HG03442 (cell line): ENCODE data around the gene TMEM272.

Source experiments
- ATAC-seq: cut with Tn5 transposase; IDR thresholded peaks from one replicate; pipeline ENCODE4 v1.9.1; 2021; ENCODE audit warnings: mild to moderate bottlenecking, moderate library complexity; ENCODE audit not compliant: unreplicated experiment

TMEM272 gene

GRCh38 chr13:51856027-51856736 lies 11.2 kb upstream of the TMEM272 start:
- no peak for ATAC-seq

DNA sequence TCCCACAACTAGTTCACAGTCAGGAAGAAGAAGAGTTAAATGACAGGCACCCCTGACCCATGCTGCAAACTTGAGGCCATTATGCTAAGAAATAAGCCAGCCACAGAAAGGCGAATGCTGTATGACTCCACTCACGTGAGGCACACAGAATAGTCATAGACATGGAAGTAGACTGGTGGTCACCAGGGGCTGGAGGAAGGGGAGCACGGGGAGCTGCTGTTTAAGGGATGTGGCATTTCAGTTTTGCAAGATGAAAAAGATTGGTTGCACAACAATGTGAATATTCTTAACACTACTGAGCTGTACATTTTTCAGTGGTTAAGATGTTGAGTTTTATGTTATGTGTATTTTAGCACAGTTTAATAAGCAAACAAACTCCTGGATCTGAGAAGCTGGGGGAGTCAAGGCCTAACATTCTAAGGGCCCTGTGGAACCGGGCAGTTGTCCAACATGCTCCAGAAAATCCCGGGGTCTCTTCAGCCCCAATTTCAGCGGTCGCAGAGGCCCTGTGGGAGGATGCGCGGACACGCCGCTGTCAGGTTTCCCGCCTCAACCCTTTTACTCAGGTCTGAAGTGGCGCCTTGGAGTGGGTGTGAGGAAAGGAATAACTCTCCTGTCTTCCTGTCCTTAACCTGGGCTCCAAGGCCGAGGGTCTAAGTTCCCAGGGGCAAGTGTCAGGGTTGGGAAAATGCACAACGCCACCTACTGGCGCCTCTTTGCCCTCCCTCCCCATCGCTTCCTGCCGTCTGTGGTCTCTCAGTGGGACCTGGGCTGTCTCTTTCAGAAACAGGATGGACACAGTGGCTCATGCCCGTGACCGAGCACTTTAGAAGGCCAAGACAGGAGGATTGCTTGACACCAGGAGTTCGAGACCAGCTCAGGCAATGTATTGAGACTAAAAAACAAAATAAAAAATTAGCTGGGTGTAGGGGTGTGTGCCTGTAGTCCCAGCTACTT lies 4.4 kb upstream of the TMEM272 start:
- no peak for ATAC-seq

DNA sequence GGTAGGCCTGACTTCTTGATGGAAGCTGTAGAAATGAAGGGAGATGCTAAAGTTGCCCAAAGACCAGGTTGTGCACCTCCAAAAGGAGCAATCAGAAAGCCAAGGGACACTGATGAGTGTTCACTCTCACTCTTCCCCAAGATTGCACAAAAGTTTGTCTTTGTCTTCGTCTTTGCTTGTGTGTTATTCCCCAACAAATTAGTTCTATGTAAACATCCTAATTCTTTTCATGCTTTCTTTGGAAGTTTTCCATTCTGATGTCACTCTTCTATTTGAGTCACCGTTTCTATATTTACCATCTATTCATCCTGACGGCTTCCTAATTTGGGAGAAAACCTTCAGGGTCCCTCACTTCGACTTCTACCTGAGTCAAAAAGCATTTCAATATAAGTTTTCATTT lies 3.7 kb upstream of the TMEM272 start:
- no peak for ATAC-seq

DNA sequence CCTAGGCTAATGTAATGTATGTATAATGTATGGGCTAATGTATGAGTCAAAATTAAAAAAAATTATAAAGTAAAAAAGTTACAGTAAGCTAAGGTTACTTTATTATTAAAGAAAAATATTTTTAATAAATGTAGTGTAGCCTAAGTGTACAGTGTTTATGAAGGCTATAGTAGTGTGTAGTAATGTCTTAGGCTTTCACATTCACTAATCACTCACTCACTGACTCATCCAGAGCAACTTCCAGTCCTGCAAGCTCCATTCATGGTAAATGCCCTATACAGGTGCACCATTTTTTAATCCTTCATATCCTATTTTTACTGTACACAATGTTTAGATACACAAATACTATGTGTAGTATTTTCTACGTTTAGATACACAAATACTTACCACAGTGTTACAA lies 1.8 kb upstream of the TMEM272 start:
- ATAC-seq, result no peak

DNA sequence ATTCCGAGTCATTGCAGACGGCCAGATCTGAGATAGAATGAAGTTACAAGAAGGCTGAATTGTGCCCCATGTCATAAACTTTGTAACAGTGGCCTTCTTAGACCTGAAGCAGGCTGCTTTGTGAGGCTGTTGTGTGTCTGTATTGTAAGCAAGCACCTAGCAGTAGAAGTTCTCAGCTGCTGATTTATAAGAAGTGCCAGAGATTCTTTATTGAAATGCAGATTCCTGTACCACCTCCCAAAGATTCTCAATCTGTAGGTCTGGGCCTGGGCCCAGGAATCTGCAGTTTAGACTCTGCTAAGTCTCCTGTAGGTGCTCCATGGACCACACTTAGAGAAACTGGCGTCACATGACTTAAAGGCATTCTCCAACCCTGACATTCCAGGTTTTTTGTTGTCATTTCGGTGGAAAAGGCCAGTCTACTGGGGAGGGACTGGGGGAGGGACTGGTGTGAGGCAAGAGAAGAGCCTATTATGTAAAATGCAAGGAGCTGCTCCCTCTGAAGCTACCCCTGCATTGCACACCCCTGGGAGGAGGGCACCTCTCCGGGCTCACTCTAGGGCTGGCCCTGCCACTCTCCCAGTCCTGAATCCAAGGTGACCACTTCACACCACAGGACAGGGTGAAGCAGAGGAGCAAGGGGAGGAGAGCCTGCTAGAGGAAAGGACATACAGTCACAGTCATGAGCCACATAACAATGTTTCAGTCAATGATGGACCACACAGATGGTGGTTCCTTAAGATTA lies 769 bp upstream of the TMEM272 start:
- no peak for ATAC-seq

DNA sequence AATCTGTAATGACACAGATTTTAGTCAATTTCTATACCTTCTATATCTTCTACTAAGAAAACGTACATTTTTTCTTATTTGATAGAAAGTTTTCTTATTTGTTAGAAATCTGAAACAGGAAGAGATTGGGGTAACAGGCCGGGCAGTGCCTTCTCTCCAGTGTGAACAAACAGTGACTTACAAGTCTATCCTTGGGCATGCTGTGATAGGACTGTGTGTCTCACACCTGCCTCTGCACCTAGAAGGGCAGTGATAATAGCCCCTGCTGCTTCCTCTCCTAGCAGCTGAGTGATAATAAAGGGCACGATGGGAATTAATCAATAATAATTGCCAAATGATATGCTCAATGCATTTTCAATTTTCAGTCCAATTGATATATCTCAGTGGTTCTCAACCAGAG lies 1.4 kb downstream of the TMEM272 start:
- no peak for ATAC-seq

GRCh38 chr13:51841732-51842131 lies 3.2 kb downstream of the TMEM272 start:
- ATAC-seq, result no peak

DNA sequence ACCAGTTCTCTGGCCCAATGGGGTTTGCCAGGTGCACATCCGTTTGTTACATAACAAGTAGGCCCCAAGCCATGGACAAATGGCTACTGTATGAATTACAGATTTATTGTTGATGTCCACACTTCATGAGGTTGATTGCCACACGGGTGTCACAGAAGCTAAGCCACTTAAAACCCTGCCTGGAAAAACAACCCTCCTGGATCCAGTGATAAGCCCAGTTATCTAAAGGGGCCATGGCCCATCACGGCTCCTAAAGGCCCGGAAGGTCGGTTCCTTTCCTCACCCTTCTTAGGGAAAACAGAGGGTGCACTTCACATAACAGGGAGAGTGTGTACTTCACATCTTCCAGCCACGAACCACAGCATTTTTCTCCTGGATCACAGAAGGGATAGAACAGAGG lies 4.1 kb downstream of the TMEM272 start:
- ATAC-seq, result no peak

GRCh38 chr13:51839711-51840540 lies 5.1 kb downstream of the TMEM272 start:
- ATAC-seq, result no peak

DNA sequence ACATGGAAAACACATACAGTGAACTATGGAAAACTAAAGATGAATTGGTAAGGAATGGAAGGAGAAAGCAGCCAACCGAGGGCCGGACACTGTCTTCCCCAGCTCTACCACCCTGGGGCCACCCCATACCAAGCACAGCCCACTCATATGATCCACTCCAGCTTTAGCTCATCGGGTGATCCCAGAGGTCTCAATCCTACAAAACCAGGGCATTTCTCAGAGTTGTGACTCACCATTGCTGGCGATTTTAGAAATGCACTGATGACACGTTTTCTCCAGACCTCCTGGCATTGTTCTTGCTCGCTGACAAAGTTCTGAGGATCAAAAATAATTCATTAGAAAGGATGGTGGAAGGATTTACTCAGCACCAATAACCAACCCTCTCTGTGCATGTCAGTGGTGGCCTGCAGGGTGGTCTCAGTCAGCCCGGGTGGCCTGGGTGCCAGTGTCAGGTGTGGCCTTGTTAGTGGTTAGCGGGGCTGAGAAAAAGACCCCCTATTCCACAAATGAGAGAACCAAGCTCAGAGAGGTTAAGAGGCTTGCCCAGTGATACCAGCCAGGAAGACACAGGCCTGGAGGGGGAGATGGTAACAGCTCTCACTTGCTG lies 6.6 kb downstream of the TMEM272 start:
- ATAC-seq, result no peak

GRCh38 chr13:51837016-51837415 lies 8.0 kb downstream of the TMEM272 start:
- ATAC-seq, result no peak

- ATAC-seq, result no peak
Observed at GRCh38 chr13:51834581-51835171, 10.3 kb downstream of the TMEM272 start.

DNA sequence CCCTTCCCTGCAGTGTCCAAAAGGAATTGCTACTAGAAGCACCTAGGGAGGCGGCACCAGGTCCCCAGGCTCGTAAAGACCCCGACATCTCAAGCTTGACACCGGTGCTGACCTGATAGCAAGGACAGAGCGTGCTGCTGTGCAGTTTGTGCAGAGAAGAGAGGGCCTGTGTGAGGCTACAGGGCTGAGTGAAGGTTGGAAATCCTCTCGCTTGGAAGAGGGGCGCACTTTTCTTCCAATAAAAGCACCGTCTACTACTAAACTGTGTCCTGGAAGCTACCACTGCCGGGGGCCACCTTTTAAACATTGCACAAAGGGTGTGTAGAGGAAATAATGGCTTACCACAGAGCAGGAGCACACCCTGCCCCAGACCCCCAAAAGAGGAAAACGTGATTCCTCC lies 11.0 kb downstream of the TMEM272 start:
- ATAC-seq, result no peak

GRCh38 chr13:51832471-51833152 lies 12.4 kb downstream of the TMEM272 start:
- peak; percentile 79 for ATAC-seq

- ATAC-seq, result no peak
Observed at GRCh38 chr13:51831519-51831918, 13.5 kb downstream of the TMEM272 start.

DNA sequence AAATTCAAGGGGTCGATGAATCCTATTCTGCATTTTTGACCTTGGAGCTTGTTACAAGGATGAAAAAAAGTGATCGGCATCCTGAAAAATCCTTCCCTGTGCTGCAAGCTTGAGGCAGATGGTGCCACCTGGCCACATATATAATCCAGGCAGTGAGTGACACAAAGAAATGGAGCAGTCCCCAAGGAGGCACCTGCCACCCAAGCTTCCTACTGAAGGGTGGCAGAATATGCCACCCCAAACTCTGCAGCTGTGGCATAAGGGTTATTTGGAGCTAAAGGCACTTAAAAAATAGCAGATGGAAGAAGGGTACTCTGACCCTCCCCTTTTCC lies 15.4 kb downstream of the TMEM272 start:
- ATAC-seq, result no peak

DNA sequence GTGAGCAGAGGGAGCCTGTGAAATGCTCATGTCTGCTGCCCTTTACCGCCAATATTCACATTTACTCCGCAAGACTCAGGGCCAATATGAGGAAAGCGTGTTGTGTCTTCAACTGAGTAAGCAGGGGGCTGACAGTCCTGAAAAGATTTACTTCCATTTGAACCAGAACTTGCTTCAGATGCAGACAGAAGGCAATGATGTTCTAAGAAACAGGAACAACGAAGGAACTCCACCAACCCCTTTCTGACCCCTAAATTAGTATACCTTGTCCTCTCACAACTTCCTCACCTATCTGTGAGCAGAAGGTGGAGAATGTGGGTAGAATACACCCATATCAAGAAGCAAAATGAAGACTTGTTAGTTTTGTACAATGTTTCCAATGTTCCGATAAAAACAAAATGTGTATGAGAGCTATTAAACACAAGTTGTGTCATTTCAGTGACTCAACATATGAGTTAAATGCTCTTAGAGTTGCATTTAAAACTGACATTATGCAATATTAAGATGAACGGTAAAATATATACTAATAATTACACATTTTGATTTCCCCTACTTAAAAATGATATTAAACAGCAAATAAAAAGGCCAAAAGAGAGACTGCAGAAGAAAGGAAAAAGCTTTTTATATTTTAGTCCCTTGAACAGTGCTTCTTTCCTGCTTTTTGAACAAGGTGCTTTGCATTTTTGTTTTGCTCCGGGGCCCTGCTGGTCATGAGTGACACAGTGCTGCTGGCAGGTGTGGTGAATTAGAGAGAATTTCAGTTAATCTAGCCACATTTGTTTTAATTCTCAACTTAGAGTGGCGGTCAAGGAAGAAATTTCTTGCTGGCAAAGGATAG lies 16.0 kb downstream of the TMEM272 start:
- ATAC-seq, result no peak

DNA sequence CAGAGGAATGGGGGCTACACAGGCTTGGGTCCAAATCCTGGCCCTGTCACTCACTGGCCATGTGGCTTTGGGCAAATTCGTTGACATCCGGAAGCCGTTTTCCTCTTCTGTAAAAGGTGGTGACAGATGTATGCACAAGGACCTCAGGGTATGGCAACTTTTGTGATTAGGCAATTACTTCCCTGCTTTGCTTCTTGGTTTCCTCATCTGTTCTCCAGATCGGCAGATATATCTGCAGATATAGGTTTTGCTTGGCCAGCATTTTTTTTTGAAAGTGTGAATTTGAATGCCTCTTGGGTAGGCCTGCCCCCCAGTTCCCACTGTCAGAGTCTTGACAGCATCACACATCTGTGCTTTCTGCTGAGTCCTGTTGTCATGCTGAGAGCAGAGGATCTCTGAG lies 17.7 kb downstream of the TMEM272 start:
- ATAC-seq, result no peak
